GM18498 (cell line): Measurements from ENCODE around the gene RBM34.
A peak's percentile ranks its signal among the peaks of the same experiment; 100 is the strongest.
"Not testable (repeated sequence)": the region's sequence is repeated elsewhere in the genome, so short reads cannot be mapped to it uniquely, and the experiment has no call there.

Source experiments
- ATAC-seq: cut with Tn5 transposase; IDR thresholded peaks from one replicate; pipeline ENCODE4 v1.9.1; 2021; ENCODE audit warnings: mild to moderate bottlenecking, moderate library complexity; ENCODE audit not compliant: unreplicated experiment

RBM34 gene

GRCh38 chr1:235113183-235113917 is 47.7 kb downstream of the RBM34 start:
- ATAC-seq: no peak

GRCh38 chr1:235112297-235113182 is 48.5 kb downstream of the RBM34 start:
- ATAC-seq: no peak

- ATAC-seq: no peak
Observed at GRCh38 chr1:235111107-235111506, 49.9 kb downstream of the RBM34 start.

- no peak for ATAC-seq
Observed at GRCh38 chr1:235108876-235109275, 52.2 kb downstream of the RBM34 start.

- ATAC-seq: no peak
Observed at GRCh38 chr1:235108185-235108593, 52.9 kb downstream of the RBM34 start.

GRCh38 chr1:235107368-235108184 is 53.5 kb downstream of the RBM34 start:
- ATAC-seq: no peak

GRCh38 chr1:235106457-235106856 is 54.6 kb downstream of the RBM34 start:
- no peak for ATAC-seq

GRCh38 chr1:235105051-235106043 is 55.7 kb downstream of the RBM34 start:
- peak; percentile 89 for ATAC-seq

GRCh38 chr1:235102993-235103411 is 58.0 kb downstream of the RBM34 start:
- no peak for ATAC-seq

GRCh38 chr1:235102259-235102582 is 58.8 kb downstream of the RBM34 start:
- ATAC-seq: no peak

GRCh38 chr1:235101558-235102258 is 59.3 kb downstream of the RBM34 start:
- no peak for ATAC-seq

- no peak for ATAC-seq
Observed at GRCh38 chr1:235100194-235100772, 60.8 kb downstream of the RBM34 start.

GRCh38 chr1:235098991-235099390 is 62.1 kb downstream of the RBM34 start:
- no peak for ATAC-seq

- ATAC-seq: no peak
Observed at GRCh38 chr1:235098547-235098946, 62.5 kb downstream of the RBM34 start.

- not testable (repeated sequence) for ATAC-seq
Observed at GRCh38 chr1:235097501-235097900, 63.5 kb downstream of the RBM34 start.

GRCh38 chr1:235095938-235096562 is 65.0 kb downstream of the RBM34 start:
- ATAC-seq: no peak

GRCh38 chr1:235093696-235094592 is 67.1 kb downstream of the RBM34 start:
- ATAC-seq: no peak
